RPMI7951 (cell line): ENCODE results near the gene SLC25A25. TPM values are rescaled to one million over a fixed set of nuclear protein-coding genes. Genes with fewer than 3 reads are reported as not detected.

Experiments used
- DNase-seq: peaks from one replicate; pipeline ENCODE4 v3.0.0-alpha.2; 2012; ENCODE audit warnings: low read depth
- total RNA-seq: library from RNA; depleted of rRNA; stranded (reverse); fragments of >200 nt; shearing (Covaris generic); gene quantifications from 2 replicates; pipeline ENCODE4 v1.2.3, GENCODE V29; 2014; rRNA removed

The SLC25A25 gene
- total RNA-seq, 1 experiment from 2014 or later: 4.6 TPM

DNA sequence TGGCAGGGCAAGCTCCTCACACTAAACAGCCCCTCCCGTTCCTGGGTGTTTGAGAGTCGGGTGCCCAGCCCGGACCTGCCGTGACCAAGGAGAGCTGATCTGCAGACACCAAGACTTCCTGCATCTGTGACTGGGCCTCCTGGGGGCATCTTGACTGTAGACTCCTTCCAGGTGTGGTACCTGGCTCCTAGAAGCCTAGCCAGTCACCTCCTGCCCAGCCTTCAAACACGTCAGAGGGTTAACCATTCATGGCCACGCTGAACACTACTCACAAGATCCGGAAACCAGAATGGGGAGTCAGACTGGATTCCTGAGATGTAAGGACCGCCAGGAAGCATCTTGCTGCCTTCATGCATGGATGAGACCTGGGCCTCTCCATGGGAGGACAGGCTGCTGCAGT, 77.5 kb downstream of the SLC25A25 start:
- no peak for DNase-seq

DNA sequence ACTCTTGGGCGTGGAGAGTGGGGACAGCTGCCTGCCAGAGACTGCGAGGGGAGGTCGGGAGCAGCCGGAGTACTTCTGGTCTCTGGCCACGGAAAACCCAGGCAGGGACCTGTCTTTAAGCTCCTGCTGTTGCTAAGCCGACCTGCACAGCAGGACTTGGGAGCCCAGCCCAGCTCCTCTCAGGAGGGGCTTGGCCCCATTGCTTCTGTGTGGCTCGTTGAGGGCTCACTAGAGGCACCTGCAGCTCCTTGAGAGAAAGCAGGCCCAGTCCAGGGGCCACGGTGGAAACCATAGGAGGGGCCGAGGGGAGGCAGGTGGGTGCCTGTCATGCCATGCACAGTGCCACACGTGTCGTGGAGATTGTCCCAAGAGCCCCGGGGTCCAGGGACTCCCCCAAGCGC, 77.9 kb downstream of the SLC25A25 start:
- no peak for DNase-seq

DNA sequence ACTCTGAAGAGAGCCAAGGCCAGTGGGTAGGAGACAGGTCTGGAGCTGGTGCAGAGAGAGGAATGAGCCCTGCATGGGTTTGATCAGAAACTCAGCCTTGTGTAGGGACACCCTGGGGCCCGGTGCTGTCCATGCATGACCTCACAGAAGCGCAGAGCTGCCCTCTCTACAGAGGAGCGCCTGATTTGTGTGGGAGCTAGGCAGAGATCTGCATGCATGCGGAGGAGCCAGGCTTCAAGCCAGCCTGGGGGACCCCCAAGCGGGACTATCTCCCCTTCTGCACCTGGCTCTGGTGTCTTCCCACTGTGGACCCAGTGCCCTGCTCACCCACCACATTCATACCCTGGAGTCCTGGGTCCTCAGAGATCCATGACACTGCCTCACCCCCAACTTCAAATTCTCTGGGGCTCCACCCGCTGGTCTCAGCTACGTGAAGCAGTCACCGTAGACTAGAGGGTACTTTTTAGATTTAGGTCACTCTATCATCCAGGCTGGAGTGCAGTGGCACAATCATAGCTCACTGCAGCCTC, 78.6 kb downstream of the SLC25A25 start:
- DNase-seq: no peak

DNA sequence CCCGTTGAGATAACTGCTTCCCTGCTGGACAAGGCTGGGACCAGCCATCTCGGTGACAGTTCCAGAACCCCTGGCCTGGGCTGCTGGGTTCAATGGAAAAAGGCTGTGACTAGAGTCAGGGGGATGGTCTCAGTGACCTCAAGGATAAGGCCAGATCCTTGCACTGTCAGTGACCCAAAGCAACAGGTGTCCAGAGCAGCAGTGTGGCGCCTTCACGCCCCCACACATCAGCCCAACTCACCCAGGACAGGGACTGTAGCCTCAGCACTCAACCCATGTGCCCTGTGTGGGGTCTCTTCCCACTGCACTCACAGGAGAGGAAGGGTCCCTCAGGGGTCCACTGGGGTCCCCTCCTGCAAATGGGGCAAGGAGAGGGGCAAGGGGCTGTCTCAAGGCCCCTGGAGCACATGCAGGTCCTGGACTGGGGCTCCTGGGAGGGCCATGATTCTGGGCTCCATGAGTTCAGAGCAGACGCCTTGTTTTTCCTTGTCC, 80.5 kb downstream of the SLC25A25 start:
- no peak for DNase-seq

DNA sequence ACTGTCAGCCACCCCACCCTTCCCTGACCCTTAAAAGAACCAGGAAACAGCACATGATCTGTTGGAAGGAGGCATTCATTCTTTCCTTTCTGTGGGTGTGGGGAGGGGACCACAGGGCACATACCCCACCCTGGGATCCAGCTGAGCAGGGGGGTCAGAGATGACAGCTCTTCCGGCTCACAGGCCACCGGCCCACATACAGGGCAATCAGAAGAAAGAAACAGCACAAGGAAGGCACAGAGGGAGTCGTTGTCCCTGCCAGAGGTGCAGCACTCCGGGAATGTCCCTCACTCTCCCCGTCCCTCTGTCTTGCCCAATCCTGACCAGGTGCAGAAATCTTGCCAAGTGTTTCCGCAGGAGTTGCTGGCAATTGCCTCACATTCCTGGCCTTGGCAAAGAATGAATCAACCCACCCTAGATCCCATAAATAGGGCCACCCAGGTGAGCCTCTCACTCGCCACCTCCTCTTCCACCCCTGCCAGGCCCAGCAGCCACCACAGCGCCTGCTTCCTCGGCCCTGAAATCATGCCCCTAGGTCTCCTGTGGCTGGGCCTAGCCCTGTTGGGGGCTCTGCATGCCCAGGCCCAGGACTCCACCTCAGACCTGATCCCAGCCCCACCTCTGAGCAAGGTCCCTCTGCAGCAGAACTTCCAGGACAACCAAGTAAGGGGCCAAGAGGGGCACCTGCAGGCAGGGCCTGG, 81.1 kb downstream of the SLC25A25 start, which contains the start of gene LCN2:
TSS of gene LCN2 (plus strand) at position 453 of the 701 bp plus-strand sequence. CDS start at position 526, 73 bp downstream.
- DNase-seq: no peak

DNA sequence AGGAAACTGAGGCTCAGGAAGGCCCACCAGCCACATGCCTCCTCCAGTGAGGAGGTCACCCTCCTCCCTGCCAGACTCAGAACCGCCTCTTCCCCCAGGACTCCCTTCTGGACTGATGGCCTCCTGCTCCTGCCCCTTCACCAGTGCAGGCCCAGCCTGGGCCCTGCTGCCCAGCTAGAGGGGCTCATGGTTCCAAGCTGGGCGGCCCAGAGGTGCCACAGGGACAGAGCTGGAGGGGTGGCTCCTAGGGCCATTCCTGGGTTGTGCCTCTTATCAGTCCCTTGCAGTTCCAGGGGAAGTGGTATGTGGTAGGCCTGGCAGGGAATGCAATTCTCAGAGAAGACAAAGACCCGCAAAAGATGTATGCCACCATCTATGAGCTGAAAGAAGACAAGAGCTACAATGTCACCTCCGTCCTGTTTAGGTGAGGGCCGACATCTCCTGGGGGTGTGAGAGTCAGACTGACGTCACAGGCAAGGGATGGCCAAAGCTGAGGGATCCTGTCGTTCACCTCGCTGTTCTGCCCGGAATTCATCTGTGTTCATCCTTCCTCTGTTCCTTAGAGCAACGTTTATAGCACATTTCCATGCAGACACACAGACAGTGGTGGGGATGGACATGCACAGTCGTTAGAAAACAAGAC, 82.0 kb downstream of the SLC25A25 start:
- DNase-seq: no peak

DNA sequence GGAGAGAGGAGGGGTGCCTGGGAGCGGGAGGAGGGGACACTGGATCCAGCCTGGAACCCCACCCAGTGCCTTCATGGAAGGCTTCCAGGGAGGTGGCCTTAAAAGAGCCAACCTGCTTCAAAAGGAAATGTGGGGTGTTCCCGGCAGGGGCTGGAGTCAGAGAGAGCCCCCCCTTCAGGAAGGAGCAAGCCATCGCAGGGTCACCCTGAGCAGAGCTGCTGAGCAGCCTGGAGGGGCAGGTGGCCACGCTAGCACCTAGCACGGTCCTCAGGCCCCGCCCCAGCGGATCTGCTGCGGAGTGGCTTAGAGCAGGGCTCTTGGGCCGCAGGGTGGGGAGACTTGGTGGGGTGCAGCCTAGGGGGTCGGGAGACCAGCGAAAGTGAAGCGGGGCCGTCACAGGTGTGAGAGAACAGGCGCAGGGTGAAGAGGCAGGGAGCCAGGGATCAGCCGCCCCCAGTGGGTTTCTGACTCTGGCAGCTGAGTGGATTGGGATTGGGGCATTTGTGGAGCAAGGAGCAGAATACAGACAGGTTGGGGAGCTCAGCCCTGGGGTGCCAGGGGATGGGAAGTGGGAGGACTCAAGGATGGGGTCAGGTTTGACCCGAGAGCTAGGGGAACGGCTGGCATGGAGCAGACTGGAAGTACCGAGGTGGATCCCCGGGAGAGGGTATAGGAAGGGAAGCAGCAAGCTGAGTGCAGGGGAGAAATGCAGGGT, 82.7 kb downstream of the SLC25A25 start:
- no peak for DNase-seq

DNA sequence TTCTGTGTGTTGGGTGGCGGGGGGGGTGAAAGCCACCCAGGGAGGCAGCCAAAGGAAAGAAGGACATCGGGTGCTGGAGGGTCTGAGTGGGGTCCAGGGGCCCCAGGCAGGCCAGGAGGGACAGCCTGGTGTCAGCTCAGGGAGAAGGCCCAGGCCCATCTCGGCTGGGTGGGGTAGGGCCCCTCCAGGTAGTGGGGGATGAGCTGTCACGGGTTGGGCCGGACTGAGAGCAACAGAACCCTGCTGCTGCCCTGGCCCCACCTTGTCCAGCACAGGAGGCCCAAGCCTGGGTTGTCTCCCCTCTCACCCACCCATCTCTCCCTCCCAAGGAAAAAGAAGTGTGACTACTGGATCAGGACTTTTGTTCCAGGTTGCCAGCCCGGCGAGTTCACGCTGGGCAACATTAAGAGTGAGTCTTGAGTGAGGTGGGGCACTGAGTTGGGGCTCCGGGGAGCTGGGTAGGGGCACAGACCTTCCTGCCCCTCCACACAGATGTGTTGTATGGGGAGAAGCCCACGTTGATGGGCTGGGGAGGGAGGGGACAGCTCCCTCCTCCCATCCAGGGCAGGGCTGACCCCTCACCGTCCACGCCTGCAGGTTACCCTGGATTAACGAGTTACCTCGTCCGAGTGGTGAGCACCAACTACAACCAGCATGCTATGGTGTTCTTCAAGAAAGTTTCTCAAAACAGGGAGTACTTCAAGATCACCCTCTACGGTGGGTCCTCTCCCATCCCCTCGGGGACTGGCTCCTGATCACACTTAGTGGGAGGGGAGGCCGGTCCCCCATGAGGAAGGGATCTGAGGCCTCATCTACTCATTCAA, 83.5 kb downstream of the SLC25A25 start:
- no peak for DNase-seq

DNA sequence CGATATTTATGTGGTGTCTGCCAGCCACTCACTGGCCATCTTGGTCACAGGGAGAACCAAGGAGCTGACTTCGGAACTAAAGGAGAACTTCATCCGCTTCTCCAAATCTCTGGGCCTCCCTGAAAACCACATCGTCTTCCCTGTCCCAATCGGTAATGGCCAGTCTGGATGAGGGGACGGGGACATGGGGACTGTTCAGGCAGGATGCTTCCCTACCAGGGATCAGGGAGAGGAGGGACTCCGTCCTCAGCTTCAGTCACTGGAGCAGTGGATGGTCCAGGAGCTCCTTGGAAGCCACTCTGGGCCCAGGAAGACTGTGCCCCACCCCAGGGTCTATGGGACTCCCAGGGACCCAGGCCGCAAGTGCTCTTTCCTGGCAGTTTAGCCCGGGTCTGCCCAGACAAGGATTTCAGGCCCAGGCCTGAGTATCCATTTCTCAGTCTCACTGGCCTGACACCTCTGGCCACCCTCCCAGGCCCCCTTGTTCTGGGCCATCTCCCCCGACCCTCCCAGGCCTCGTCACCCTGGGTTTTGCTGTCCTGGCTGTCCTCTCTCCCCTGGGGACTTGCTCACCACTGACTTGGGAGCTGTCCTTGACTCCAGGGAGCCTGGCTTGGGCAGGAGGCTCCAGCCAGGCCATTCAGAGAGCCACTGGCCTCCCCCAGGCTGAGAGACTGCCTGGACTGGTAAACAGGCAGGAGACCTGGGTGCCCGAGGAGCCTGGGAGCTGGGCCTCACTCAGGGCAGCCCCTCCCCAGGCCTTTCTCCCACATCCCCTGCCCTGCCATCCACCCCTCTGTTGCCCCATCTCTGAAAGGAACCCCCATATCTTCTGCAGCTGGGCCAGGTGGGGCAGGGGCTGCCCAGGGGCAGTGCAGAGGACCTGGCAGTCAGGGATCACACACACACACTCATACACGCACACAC, 84.4 kb downstream of the SLC25A25 start:
- no peak for DNase-seq

DNA sequence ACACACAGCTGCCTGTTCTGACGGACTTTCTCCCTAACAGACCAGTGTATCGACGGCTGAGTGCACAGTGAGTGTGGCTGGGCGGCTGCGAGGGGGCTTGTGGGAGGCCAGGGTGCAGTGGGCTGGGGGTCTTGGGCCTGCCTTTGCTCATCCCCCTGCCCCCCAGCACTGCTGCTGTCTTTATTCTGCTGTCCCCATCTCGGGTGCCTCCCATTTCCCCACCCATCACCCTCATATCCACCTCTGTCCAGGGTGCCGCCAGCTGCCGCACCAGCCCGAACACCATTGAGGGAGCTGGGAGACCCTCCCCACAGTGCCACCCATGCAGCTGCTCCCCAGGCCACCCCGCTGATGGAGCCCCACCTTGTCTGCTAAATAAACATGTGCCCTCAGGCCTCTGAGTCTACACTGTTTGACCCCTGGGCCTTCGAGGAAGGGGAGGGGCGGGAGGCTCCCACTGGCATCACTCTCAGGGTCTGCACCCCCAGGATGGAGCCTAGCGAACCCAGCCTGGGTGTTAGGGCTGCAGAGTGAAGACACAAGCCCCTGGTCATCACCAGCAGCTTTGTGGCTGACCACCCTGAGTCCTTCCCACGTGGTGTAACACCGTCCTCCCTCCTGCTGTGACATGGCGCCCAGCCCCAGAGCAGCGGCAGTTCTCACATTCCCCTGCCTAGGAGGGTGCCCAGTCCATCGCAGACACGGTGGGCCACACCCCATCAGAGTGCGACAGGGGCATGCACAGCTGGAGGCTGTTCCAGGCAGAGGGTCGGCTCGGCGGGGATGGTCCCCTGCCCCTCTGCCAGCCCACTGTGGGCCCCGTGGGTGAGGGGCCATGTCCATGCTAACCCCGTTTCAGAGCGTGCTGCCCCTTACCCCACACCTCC, 85.3 kb downstream of the SLC25A25 start:
- no peak for DNase-seq

DNA sequence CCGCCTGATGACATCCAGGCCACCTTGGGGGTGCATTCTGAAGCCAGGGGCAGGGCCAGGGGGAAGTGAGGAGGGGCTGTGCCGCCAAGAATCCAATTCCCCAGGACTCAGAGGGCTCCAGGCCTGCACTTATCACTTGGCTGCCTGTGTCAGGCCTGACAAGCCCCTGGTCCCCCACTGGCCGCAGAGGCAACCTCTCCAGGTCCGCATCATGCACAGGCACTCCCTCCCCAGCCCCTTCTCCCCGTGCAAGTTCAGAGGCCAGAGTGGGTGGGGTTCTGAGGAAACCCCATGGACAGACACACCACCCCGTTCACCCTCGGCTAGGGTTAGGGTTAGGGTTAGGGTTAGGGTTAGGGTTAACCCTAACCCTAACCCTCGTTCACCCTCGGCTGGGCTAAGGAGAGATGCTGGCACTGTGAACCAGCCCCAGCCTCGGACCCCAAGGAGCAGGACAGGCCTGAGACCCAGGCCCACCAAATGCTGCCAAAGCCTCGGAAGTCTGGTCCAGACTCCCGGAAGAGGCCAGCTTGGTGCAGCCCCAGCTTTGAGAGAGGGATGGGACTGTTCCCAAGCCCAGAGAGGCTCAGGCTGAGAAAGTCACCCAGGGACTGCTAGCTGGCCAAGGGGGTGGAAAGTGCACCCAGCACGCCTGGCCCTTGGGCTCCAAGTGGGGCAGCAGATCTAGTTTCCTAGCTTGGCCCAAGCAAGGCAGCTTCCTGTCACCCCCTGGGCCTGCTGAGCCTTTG, 86.1 kb downstream of the SLC25A25 start:
- DNase-seq: no peak

DNA sequence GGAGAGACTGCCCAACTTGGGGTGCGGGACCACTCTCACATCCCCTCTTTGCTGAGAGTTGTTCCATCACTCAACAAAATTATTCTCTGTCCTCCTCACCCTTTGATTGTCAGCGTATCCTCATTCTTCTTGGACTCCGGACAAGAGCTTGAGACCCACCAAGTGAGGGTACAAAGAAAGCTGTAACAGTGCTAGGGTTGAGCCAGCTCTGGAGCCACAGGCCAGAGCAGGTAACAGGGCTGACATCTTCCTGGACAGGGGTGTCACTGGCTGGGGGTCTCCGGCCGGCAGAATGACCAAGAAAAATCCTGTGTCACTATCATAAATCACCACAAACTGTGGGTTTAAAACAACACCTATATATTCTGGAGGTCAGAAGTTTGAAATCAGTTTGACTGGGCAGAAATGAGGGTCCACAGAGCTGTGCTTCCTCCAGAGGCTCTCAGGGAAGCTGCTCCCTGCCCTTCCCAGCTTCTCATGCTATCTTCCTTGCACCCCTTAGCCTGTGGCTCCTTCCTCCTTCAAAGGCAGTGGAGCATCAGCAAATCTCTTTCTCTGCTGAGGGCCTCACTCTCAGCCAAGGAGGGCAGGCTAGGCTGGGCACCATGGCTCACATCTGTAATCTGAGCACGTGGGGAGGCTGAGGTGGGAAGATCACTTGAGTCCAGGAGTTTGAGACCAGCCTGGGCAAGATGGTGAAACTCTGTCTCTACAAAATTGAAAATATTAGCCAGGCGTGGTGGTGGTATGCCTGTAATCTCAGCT, 87.9 kb downstream of the SLC25A25 start:
- DNase-seq: no peak

Other genes starting within 250 kb of the SLC25A25 start
- 32.1 and 34.8 TPM in 2 replicates for gene ENG, start 213.6 kb upstream of the SLC25A25 start, total RNA-seq
- 57.7 and 61.9 TPM in 2 replicates for gene AK1, start 190.6 kb upstream of the SLC25A25 start, total RNA-seq
- 15.7 and 20.1 TPM in 2 replicates for gene ST6GALNAC6, start 168.6 kb upstream of the SLC25A25 start, total RNA-seq
- gene ST6GALNAC4, start 151.2 kb upstream of the SLC25A25 start, total RNA-seq: 10.5 and 14.0 TPM in 2 replicates
- 0.24 and 1.2 TPM in 2 replicates for gene PIP5KL1, start 137.5 kb upstream of the SLC25A25 start, total RNA-seq
- 37.1 and 50.1 TPM in 2 replicates for gene DPM2, start 130.4 kb upstream of the SLC25A25 start, total RNA-seq
- gene EEIG1, start 87.2 kb upstream of the SLC25A25 start, total RNA-seq: 2.8 and 5.4 TPM in 2 replicates
- 7.7 and 7.8 TPM in 2 replicates for gene NAIF1, start 912 bp upstream of the SLC25A25 start, total RNA-seq
- 28.5 and 37.2 TPM in 2 replicates for gene PTGES2, start 59.5 kb downstream of the SLC25A25 start, total RNA-seq
- gene LCN2, start 81.2 kb downstream of the SLC25A25 start, total RNA-seq: not detected in 2 replicates
- 97.3 and 128 TPM in 2 replicates for gene BBLN, start 92.0 kb downstream of the SLC25A25 start, total RNA-seq
- 28.3 and 37.0 TPM in 2 replicates for gene CIZ1, start 123.3 kb downstream of the SLC25A25 start, total RNA-seq
- gene DNM1, start 135.1 kb downstream of the SLC25A25 start, total RNA-seq: 16.1 and 17.4 TPM in 2 replicates
- 37.4 and 41.5 TPM in 2 replicates for gene GOLGA2, start 207.8 kb downstream of the SLC25A25 start, total RNA-seq
- gene SWI5, start 208.0 kb downstream of the SLC25A25 start, total RNA-seq: 63.6 and 68.2 TPM in 2 replicates